ENCODE data around the gene TRIM40. TPM values are rescaled to one million over a fixed set of nuclear protein-coding genes. Genes with fewer than 3 reads are reported as not detected.

Gene TRIM40
- total RNA-seq, 1 donor from 2014 or later = not detected

DNA sequence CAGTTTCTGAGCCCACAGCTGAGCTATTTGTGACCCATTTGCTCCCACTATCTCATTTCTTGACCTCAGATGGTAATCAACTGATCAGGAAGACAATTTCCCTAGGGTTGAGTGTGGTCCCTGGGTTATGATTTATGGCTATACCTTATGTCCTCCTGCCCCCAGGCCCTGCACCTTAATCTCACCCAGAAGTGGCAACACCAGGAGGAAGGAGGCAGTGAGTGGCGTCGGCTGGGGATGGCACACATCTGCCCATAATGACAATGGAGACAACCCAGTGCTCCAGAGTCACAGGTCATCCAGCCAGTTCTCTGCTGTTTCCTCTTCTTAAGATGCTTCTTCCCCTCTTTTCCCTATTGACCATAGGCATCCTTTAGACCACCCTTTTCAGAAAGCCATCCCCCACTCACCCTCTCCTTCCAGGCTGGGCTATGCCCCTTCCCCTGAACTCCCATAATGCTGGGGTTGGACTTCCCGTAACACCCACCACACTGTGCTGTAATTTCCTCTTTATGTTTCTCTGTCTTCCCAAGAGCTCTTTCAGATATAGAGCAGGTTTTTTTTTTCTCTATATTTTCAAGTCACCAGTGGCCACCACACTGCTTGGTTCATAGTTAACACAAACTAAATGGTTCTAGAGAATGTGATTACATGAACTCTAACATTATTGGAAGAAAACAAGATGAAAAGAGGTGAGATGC lies 17.1 kb downstream of the TRIM40 start:
- TF ChIP-seq, protein P1, sequence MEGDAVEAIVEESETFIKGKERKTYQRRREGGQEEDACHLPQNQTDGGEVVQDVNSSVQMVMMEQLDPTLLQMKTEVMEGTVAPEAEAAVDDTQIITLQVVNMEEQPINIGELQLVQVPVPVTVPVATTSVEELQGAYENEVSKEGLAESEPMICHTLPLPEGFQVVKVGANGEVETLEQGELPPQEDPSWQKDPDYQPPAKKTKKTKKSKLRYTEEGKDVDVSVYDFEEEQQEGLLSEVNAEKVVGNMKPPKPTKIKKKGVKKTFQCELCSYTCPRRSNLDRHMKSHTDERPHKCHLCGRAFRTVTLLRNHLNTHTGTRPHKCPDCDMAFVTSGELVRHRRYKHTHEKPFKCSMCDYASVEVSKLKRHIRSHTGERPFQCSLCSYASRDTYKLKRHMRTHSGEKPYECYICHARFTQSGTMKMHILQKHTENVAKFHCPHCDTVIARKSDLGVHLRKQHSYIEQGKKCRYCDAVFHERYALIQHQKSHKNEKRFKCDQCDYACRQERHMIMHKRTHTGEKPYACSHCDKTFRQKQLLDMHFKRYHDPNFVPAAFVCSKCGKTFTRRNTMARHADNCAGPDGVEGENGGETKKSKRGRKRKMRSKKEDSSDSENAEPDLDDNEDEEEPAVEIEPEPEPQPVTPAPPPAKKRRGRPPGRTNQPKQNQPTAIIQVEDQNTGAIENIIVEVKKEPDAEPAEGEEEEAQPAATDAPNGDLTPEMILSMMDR (conservative IDR thresholded peaks at IDR 0.05) = no peak
- no peaks in the 10 kb centered on the region for H3K9me3 Mint-ChIP-seq
- no peak for DNase-seq (ENCODE audit: low read depth, low spot score)
- H3K4me3 Mint-ChIP-seq = no peak overlapping the region
- H3K27ac Mint-ChIP-seq (ENCODE audit: unreplicated experiment) = no peak overlapping the region
- peaks cover 72% of the 10 kb centered on the region for H3K27me3 Mint-ChIP-seq (ENCODE audit: low read depth)
- no peaks in the 10 kb centered on the region for H3K4me1 Mint-ChIP-seq
- no peaks in the 10 kb centered on the region for H3K36me3 Mint-ChIP-seq (ENCODE audit: low read depth)

DNA sequence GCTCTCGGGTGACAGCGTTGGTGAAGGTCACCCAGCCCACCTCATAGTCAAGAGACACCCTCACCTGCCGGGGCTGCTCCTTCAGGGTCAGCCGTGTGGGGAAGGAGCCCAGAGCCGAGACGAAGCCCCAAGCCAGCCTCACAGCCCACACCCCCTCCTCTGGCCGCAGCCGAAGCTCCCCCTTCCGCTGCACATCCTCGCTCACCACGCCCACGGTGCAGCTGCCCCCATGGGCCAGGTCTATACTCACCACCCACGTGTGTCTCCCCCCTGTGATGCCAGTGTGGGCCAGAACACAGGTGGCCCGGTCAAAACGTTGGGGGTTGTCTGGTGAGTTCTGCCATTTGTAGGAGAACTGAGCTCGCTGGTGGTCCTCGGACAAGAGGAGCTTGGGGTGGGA lies 18.1 kb downstream of the TRIM40 start:
- DNase-seq (ENCODE audit: low read depth, low spot score) = no peak
- Mint-ChIP-seq H3K4me1 (no peaks in the 10 kb centered on the region), H3K27me3 (ENCODE audit: low read depth) (peaks cover 76% of the 10 kb centered on the region), H3K36me3 (ENCODE audit: low read depth) (no peaks in the 10 kb centered on the region), H3K9me3 (no peaks in the 10 kb centered on the region), H3K27ac (ENCODE audit: unreplicated experiment) (no peak overlapping the region), H3K4me3 (no peak overlapping the region)
- TF ChIP-seq, protein P1 (conservative IDR thresholded peaks at IDR 0.05) = no peak

DNA sequence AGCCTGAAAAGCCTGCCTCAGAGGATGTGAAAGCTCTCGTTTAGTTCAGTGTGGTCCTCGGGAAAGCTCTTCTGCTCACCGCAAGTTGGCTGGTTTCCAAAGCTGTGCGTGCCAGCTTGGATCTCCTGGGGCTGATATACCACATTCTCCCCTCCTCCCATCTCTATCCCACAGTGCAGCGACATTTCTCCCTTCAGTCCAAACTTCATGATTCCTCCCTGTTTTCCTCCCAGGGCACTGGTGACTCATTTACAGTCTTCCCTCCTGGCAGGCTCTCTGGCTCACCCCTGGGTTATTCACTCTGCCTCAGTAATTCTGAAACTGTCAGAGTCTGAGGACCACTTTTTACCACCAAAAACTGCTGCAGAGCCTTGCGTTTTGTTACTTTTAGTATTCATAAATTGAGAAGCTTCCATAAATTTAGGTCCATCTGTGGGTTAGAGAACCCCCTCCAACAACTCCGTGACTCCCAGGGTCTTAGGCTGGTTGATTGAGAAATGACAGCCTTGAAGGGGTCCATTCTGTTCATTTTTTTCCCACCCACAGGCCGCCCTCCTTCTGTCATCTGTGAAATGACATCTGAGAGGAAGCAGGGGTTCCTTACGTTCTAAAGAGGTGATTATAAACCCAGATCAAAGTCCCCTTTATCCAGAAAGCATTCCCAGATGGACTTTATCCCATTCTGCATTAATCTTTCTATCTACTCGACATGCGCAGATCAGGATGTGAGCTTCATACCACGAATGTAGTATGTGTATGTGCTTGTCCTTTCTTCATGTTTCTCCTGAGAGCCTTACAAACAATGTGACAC lies 19.0 kb downstream of the TRIM40 start:
- Mint-ChIP-seq H3K4me1 (no peaks in the 10 kb centered on the region), H3K9me3 (no peaks in the 10 kb centered on the region), H3K36me3 (ENCODE audit: low read depth) (no peaks in the 10 kb centered on the region), H3K27ac (ENCODE audit: unreplicated experiment) (no peak overlapping the region), H3K4me3 (no peak overlapping the region), H3K27me3 (ENCODE audit: low read depth) (peaks cover 81% of the 10 kb centered on the region)
- TF ChIP-seq, protein P1 (conservative IDR thresholded peaks at IDR 0.05) = no peak
- no peak for DNase-seq (ENCODE audit: low read depth, low spot score)

DNA sequence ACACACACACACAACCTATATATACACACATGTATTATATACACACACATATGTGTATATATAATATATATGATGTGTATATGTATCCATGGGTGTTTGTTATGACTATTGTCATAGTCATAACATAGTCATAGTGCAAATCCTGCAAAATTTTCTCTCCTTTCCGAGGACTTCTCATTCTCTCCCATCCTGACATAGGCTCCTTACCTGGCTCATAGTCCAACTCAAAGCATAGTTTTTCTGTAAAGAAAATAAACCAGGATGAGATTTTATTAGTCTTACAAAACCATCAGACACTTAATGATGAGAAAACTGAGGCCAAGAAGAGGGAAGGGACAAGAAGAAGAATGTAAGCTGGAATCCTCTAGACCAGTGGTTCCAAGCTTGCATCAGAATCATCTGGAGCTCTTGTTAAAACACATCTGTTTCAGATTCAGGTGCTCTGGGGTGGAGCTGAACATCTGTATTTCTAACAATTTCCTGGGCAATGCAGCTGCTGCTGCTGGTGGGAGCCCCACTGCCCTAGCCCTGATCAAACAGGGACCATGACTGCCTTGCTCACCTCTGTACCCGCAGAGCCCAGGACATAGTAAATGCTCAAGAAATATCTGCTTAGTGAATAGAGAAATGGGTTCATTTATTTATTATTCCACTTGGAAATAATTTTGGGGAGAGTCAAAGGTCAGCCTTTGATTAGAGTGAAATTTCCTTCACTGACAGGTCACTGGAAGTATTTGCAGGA lies 19.8 kb downstream of the TRIM40 start:
- H3K27me3 Mint-ChIP-seq (ENCODE audit: low read depth) = peaks cover 82% of the 10 kb centered on the region
- TF ChIP-seq, protein P1 (conservative IDR thresholded peaks at IDR 0.05) = no peak
- H3K4me1 Mint-ChIP-seq = no peaks in the 10 kb centered on the region
- H3K27ac Mint-ChIP-seq (ENCODE audit: unreplicated experiment) = no peak overlapping the region
- H3K4me3 Mint-ChIP-seq = no peak overlapping the region
- H3K9me3 Mint-ChIP-seq = no peaks in the 10 kb centered on the region
- H3K36me3 Mint-ChIP-seq (ENCODE audit: low read depth) = no peaks in the 10 kb centered on the region
- DNase-seq (ENCODE audit: low read depth, low spot score) = no peak

DNA sequence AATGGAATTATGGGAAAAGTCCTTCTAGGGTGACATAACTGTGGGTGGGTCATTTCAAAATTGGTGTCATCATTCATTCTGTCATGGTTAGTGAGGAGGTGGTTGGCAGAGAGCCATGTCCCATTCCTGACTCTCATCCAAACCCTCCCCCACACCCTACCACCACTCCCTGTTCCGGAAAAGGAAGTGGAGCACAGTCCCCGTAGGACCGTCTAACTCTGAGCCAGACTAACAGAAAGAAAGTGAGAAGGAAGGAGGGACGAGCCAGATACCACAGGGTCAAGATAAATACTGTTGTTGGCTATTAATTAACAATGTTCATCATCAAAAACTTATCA lies 20.3 kb downstream of the TRIM40 start:
- peaks cover 78% of the 10 kb centered on the region for H3K27me3 Mint-ChIP-seq (ENCODE audit: low read depth)
- H3K36me3 Mint-ChIP-seq (ENCODE audit: low read depth) = no peaks in the 10 kb centered on the region
- no peak overlapping the region for H3K27ac Mint-ChIP-seq (ENCODE audit: unreplicated experiment)

More for the DNA sequence above, 20.3 kb downstream of the TRIM40 start:
- no peak overlapping the region for H3K4me3 Mint-ChIP-seq
- TF ChIP-seq, protein P1 (conservative IDR thresholded peaks at IDR 0.05) = no peak
- no peak for DNase-seq (ENCODE audit: low read depth, low spot score)
- H3K4me1 Mint-ChIP-seq = no peaks in the 10 kb centered on the region
- H3K9me3 Mint-ChIP-seq = no peaks in the 10 kb centered on the region
